OCI-LY1 (cell line): Measurements from ENCODE around the gene P2RY12.
"Not testable (repeated sequence)": the region's sequence is repeated elsewhere in the genome, so short reads cannot be mapped to it uniquely, and the experiment has no call there.

Experiments
- H2AFZ ChIP-seq: fragments of 200-600 bp; sonication (generic), shearing (Covaris generic); 2 replicates; pipeline ENCODE4 v1.6.0; 2014; ENCODE audit warnings: antibody characterized with exemption, mild to moderate bottlenecking, low read length
- H3F3A ChIP-seq: fragments of 200-600 bp; sonication (generic), shearing (Covaris generic); 2 replicates; pipeline ENCODE4 v1.6.0; 2014; ENCODE audit warnings: mild to moderate bottlenecking, antibody characterized with exemption, low read length, moderate library complexity; ENCODE audit not compliant: insufficient read depth
- H3K27ac ChIP-seq: fragments of 200-600 bp; sonication (generic); 2 replicates; pipeline ENCODE4 v1.5.1; 2014; ENCODE audit warnings: low read length, mixed run types, mild to moderate bottlenecking, low read depth; ENCODE audit not compliant: poor library complexity, severe bottlenecking
- H3K27me3 ChIP-seq: fragments of 200-600 bp; sonication (generic); 2 replicates; pipeline ENCODE4 v1.6.0; 2014; ENCODE audit warnings: antibody characterized with exemption, mild to moderate bottlenecking, low read length, moderate library complexity; ENCODE audit not compliant: insufficient read depth
- H3K36me3 ChIP-seq: fragments of 200-600 bp; sonication (generic); 2 replicates; pipeline ENCODE4 v1.6.1; 2014; ENCODE audit warnings: mild to moderate bottlenecking, antibody characterized with exemption, low read length, moderate library complexity, mixed read lengths; ENCODE audit not compliant: insufficient read depth
- H3K4me1 ChIP-seq: fragments of 200-600 bp; sonication (generic); 2 replicates; pipeline ENCODE4 v1.5.1; 2014; ENCODE audit warnings: mild to moderate bottlenecking, low read length, moderate library complexity; ENCODE audit not compliant: insufficient read depth, severe bottlenecking
- H3K4me2 ChIP-seq: fragments of 200-600 bp; sonication (generic), shearing (Covaris generic); 2 replicates; pipeline ENCODE4 v1.6.1; 2014; ENCODE audit warnings: low read length
- H3K4me3 ChIP-seq: fragments of 200-600 bp; sonication (generic); 2 replicates; pipeline ENCODE4 v1.5.1; 2014; ENCODE audit warnings: low read length, low read depth, mild to moderate bottlenecking, mixed read lengths; ENCODE audit not compliant: poor library complexity, severe bottlenecking
- H3K79me2 ChIP-seq: fragments of 200-600 bp; shearing (Covaris generic); 2 replicates; pipeline ENCODE4 v1.6.1; 2016; ENCODE audit warnings: mixed run types, low read length, mixed read lengths; ENCODE audit not compliant: insufficient read depth
- H3K9ac ChIP-seq: fragments of 200-600 bp; sonication (generic), shearing (Covaris generic); 2 replicates; pipeline ENCODE4 v1.6.1; 2014; ENCODE audit warnings: mild to moderate bottlenecking, low read length, mixed read lengths
- H3K9me2 ChIP-seq: fragments of 200-600 bp; sonication (generic), shearing (Covaris generic); 2 replicates; pipeline ENCODE4 v1.6.1; 2014; ENCODE audit warnings: low read depth, mild to moderate bottlenecking, low read length, mixed read lengths
- H3K9me3 ChIP-seq: fragments of 200-600 bp; shearing (Covaris generic); 2 replicates; pipeline ENCODE4 v1.6.1; 2014; ENCODE audit warnings: low read length, mixed read lengths
- H4K20me1 ChIP-seq: fragments of 200-600 bp; sonication (generic), shearing (Covaris generic); 2 replicates; pipeline ENCODE4 v1.6.0; 2016; ENCODE audit warnings: mild to moderate bottlenecking, low read length; ENCODE audit not compliant: insufficient read depth
- CTCF ChIP-seq: fragments of 200-600 bp; sonication (generic), shearing (Covaris generic); IDR thresholded peaks from 2 replicates; pipeline ENCODE4 v1.5.1; 2017; ENCODE audit warnings: mild to moderate bottlenecking, antibody characterized with exemption, low read length, moderate library complexity, mixed read lengths
- EZH2 ChIP-seq: fragments of 200-600 bp; sonication (generic), shearing (Covaris generic); IDR thresholded peaks from 2 replicates; pipeline ENCODE4 v1.8.0; 2017; ENCODE audit warnings: borderline replicate concordance, mixed run types, mild to moderate bottlenecking, antibody characterized with exemption, low read length, moderate library complexity, mixed read lengths

P2RY12 gene

GRCh38 chr3:151393941-151394340 lies 9.4 kb upstream of the P2RY12 start:
- no peak overlapping the region for H3K9ac ChIP-seq
- H3K36me3 ChIP-seq, result peaks cover 15% of the 10 kb centered on the region
- TF ChIP-seq CTCF, result no peak
- TF ChIP-seq EZH2, result no peak
- H3F3A ChIP-seq, result no peaks in the 10 kb centered on the region; the same call in 1 of the 2 replicates
- H3K27ac ChIP-seq, result no peak overlapping the region
- H3K79me2 ChIP-seq, result no peaks in the 10 kb centered on the region
- H2AFZ ChIP-seq, result no peak overlapping the region
- no peaks in the 10 kb centered on the region for H3K27me3 ChIP-seq
- no peaks in the 10 kb centered on the region for H3K9me2 ChIP-seq
- H3K4me2 ChIP-seq, result no peak overlapping the region
- no peaks in the 10 kb centered on the region for H3K9me3 ChIP-seq
- no peak overlapping the region for H3K4me3 ChIP-seq
- H3K4me1 ChIP-seq, result peaks cover 37% of the 10 kb centered on the region
- H4K20me1 ChIP-seq, result no peaks in the 10 kb centered on the region

- H3K36me3 ChIP-seq, result peaks cover 13% of the 10 kb centered on the region
- H3K9me2 ChIP-seq, result no peaks in the 10 kb centered on the region
- H3K9ac ChIP-seq, result no peak overlapping the region
- H3K4me3 ChIP-seq, result no peak overlapping the region
- no peak for TF ChIP-seq EZH2
- no peak for TF ChIP-seq CTCF
- H3K4me2 ChIP-seq, result no peak overlapping the region
- no peaks in the 10 kb centered on the region; the same call in 1 of the 2 replicates for H3F3A ChIP-seq
- no peak overlapping the region for H2AFZ ChIP-seq
- no peaks in the 10 kb centered on the region for H3K27me3 ChIP-seq
- H3K9me3 ChIP-seq, result no peaks in the 10 kb centered on the region
- peaks cover 42% of the 10 kb centered on the region for H3K4me1 ChIP-seq
- H3K27ac ChIP-seq, result no peak overlapping the region
- H3K79me2 ChIP-seq, result no peaks in the 10 kb centered on the region
- H4K20me1 ChIP-seq, result no peaks in the 10 kb centered on the region
Measured at GRCh38 chr3:151393146-151393830, 8.7 kb upstream of the P2RY12 start.

GRCh38 chr3:151392191-151392590 lies 7.6 kb upstream of the P2RY12 start:
- not testable (repeated sequence) for H3K9ac ChIP-seq, H3K4me2 ChIP-seq, H3K27ac ChIP-seq, H3K9me3 ChIP-seq, H3K9me2 ChIP-seq, H4K20me1 ChIP-seq, H3K79me2 ChIP-seq, H3K27me3 ChIP-seq, H3K4me3 ChIP-seq, H3F3A ChIP-seq, H3K36me3 ChIP-seq
- peaks cover 53% of the 10 kb centered on the region for H3K4me1 ChIP-seq
- H2AFZ ChIP-seq, result peak overlapping the region; percentile 20; the same call in 1 of the 2 replicates

GRCh38 chr3:151391720-151392119 lies 7.2 kb upstream of the P2RY12 start:
- Histone ChIP-seq H3K4me3 (no peak overlapping the region), H2AFZ (peak overlapping the region; percentile 20; the same call in 1 of the 2 replicates), H4K20me1 (no peaks in the 10 kb centered on the region), H3K36me3 (peaks cover 7% of the 10 kb centered on the region), H3K9me2 (no peaks in the 10 kb centered on the region), H3F3A (no peaks in the 10 kb centered on the region; the same call in 1 of the 2 replicates), H3K79me2 (no peaks in the 10 kb centered on the region), H3K27me3 (no peaks in the 10 kb centered on the region), H3K9ac (no peak overlapping the region), H3K4me1 (peaks cover 54% of the 10 kb centered on the region), H3K9me3 (no peaks in the 10 kb centered on the region), H3K4me2 (no peak overlapping the region), H3K27ac (no peak overlapping the region)
- no peak for TF ChIP-seq CTCF
- TF ChIP-seq EZH2, result no peak
